ENCODE data around the gene CCNT1.

CCNT1 gene

GRCh38 chr12:48691826-48692487 is 24.6 kb downstream of the CCNT1 start:
- no peak overlapping the region for H3K4me3 ChIP-seq (ENCODE audit: low read length)
- no peak for TF ChIP-seq CTCF (conservative IDR thresholded peaks at IDR 0.05; ENCODE audit: low read length)
- no peak for DNase-seq (ENCODE audit: low read depth)

- no peak for DNase-seq (ENCODE audit: low read depth)
- H3K4me3 ChIP-seq (ENCODE audit: low read length): no peak overlapping the region
- TF ChIP-seq CTCF (conservative IDR thresholded peaks at IDR 0.05; ENCODE audit: low read length): no peak
Observed at GRCh38 chr12:48690990-48691389, 25.5 kb downstream of the CCNT1 start.

GRCh38 chr12:48690436-48690835 is 26.1 kb downstream of the CCNT1 start:
- TF ChIP-seq CTCF (conservative IDR thresholded peaks at IDR 0.05; ENCODE audit: low read length): no peak
- no peak for DNase-seq (ENCODE audit: low read depth)
- H3K4me3 ChIP-seq (ENCODE audit: low read length): no peak overlapping the region

GRCh38 chr12:48688836-48689235 is 27.7 kb downstream of the CCNT1 start:
- no peak overlapping the region for H3K4me3 ChIP-seq (ENCODE audit: low read length)
- DNase-seq (ENCODE audit: low read depth): no peak
- TF ChIP-seq CTCF (conservative IDR thresholded peaks at IDR 0.05; ENCODE audit: low read length): no peak

GRCh38 chr12:48687592-48687991 is 28.9 kb downstream of the CCNT1 start:
- DNase-seq (ENCODE audit: low read depth): no peak
- H3K4me3 ChIP-seq (ENCODE audit: low read length): no peak overlapping the region
- TF ChIP-seq CTCF (conservative IDR thresholded peaks at IDR 0.05; ENCODE audit: low read length): no peak

GRCh38 chr12:48686615-48687334 is 29.7 kb downstream of the CCNT1 start:
- no peak overlapping the region for H3K4me3 ChIP-seq (ENCODE audit: low read length)
- no peak for TF ChIP-seq CTCF (conservative IDR thresholded peaks at IDR 0.05; ENCODE audit: low read length)
- DNase-seq (ENCODE audit: low read depth): no peak

GRCh38 chr12:48686037-48686595 is 30.4 kb downstream of the CCNT1 start:
- no peak for TF ChIP-seq CTCF (conservative IDR thresholded peaks at IDR 0.05; ENCODE audit: low read length)
- no peak overlapping the region for H3K4me3 ChIP-seq (ENCODE audit: low read length)
- no peak for DNase-seq (ENCODE audit: low read depth)

Data from AG10803 (cell line).